ENCODE data around the gene LAMA2. TPM values are rescaled to one million over a fixed set of nuclear protein-coding genes. Genes with fewer than 3 reads are reported as not detected.

The LAMA2 gene
- total RNA-seq, 1 donor from 2014 or later: 1.8 TPM

DNA sequence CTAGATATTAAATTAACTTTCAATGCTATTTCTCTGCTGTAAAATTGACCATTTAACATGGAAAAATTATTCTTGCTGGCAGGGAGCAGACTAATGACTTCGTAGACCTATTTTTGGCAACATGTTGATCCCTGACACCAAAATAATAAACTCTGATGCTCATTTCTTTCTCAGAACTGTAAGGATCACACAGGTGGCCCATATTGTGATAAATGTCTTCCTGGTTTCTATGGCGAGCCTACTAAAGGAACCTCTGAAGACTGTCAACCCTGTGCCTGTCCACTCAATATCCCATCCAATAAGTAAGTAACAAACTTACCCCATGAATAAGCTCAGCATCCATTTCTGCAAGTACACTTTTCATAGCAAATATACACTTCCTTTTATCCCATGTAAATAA is 387.5 kb downstream of the LAMA2 start:
- Histone ChIP-seq H3K9ac (ENCODE audit: low read length) (no peak overlapping the region), H3K27me3 (ENCODE audit: insufficient read depth, low read length) (no peaks in the 10 kb centered on the region), H2AFZ (ENCODE audit: low read depth, low read length) (no peak overlapping the region), H3K27ac (ENCODE audit: low read depth, low read length) (no peak overlapping the region), H3K4me3 (ENCODE audit: insufficient read depth, low read depth, low read length) (no peak overlapping the region), H4K20me1 (ENCODE audit: insufficient read depth, low read length) (no peaks in the 10 kb centered on the region), H3K9me3 (ENCODE audit: insufficient read depth, low read depth, low read length) (no peaks in the 10 kb centered on the region), H3K79me2 (ENCODE audit: insufficient read depth, low read length) (no peaks in the 10 kb centered on the region), H3K4me1 (ENCODE audit: insufficient read depth, low read length) (no peaks in the 10 kb centered on the region), H3K36me3 (ENCODE audit: insufficient read depth, low read length) (no peaks in the 10 kb centered on the region), H3K4me2 (ENCODE audit: low read length) (no peak overlapping the region)
- no peak overlapping the region for H3K4me3 Mint-ChIP-seq (ENCODE audit: unreplicated experiment)
- no peak overlapping the region for H3K27ac Mint-ChIP-seq (ENCODE audit: unreplicated experiment)
- TF ChIP-seq, protein P1, sequence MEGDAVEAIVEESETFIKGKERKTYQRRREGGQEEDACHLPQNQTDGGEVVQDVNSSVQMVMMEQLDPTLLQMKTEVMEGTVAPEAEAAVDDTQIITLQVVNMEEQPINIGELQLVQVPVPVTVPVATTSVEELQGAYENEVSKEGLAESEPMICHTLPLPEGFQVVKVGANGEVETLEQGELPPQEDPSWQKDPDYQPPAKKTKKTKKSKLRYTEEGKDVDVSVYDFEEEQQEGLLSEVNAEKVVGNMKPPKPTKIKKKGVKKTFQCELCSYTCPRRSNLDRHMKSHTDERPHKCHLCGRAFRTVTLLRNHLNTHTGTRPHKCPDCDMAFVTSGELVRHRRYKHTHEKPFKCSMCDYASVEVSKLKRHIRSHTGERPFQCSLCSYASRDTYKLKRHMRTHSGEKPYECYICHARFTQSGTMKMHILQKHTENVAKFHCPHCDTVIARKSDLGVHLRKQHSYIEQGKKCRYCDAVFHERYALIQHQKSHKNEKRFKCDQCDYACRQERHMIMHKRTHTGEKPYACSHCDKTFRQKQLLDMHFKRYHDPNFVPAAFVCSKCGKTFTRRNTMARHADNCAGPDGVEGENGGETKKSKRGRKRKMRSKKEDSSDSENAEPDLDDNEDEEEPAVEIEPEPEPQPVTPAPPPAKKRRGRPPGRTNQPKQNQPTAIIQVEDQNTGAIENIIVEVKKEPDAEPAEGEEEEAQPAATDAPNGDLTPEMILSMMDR (IDR thresholded peaks at IDR 0.05; ENCODE audit: insufficient read depth, low read depth, low read length): no peak
- TF ChIP-seq EZH2 (IDR thresholded peaks at IDR 0.05; ENCODE audit: insufficient read depth, low read length): no peak
- no peaks in the 10 kb centered on the region for H3K9me3 Mint-ChIP-seq (ENCODE audit: unreplicated experiment)
- H3K27me3 Mint-ChIP-seq (ENCODE audit: low read depth, unreplicated experiment): no peaks in the 10 kb centered on the region
- peaks cover 2% of the 10 kb centered on the region for H3K4me1 Mint-ChIP-seq (ENCODE audit: low read depth, unreplicated experiment)
- no peak for FAIRE-seq
- no peaks in the 10 kb centered on the region for H3K36me3 Mint-ChIP-seq (ENCODE audit: low read depth, unreplicated experiment)
- no peak for DNase-seq (ENCODE audit: low read depth)

DNA sequence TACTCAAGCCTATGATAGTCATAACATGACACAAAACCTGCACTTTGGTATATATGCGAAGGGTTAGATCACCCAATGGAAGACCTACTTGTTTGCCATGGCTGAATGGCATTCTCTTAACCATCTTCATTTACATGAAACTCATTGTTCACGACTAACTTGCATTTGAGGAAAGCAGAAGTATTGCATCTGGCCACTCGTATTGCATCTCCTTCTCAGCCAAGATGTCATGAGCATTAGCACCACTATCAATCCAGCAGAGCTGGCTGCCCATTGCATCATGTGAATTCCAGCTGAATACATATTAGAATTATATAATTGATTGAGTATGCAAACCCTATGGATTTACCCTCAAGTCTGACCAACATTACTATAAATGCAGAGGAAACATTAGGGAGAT is 390.2 kb downstream of the LAMA2 start:
- Histone ChIP-seq H3K27me3 (ENCODE audit: insufficient read depth, low read length) (no peaks in the 10 kb centered on the region), H4K20me1 (ENCODE audit: insufficient read depth, low read length) (no peaks in the 10 kb centered on the region), H3K4me2 (ENCODE audit: low read length) (no peak overlapping the region), H3K27ac (ENCODE audit: low read depth, low read length) (no peak overlapping the region), H3K4me1 (ENCODE audit: insufficient read depth, low read length) (no peaks in the 10 kb centered on the region), H3K36me3 (ENCODE audit: insufficient read depth, low read length) (no peaks in the 10 kb centered on the region), H2AFZ (ENCODE audit: low read depth, low read length) (no peak overlapping the region), H3K79me2 (ENCODE audit: insufficient read depth, low read length) (no peaks in the 10 kb centered on the region), H3K9ac (ENCODE audit: low read length) (no peak overlapping the region), H3K4me3 (ENCODE audit: insufficient read depth, low read depth, low read length) (no peak overlapping the region), H3K9me3 (ENCODE audit: insufficient read depth, low read depth, low read length) (no peaks in the 10 kb centered on the region)
- Mint-ChIP-seq H3K4me1 (ENCODE audit: low read depth, unreplicated experiment) (peaks cover 2% of the 10 kb centered on the region), H3K9me3 (ENCODE audit: unreplicated experiment) (no peaks in the 10 kb centered on the region), H3K36me3 (ENCODE audit: low read depth, unreplicated experiment) (no peaks in the 10 kb centered on the region), H3K4me3 (ENCODE audit: unreplicated experiment) (no peak overlapping the region), H3K27me3 (ENCODE audit: low read depth, unreplicated experiment) (no peaks in the 10 kb centered on the region), H3K27ac (ENCODE audit: unreplicated experiment) (no peak overlapping the region)
- TF ChIP-seq, protein P1 (IDR thresholded peaks at IDR 0.05; ENCODE audit: insufficient read depth, low read depth, low read length): no peak
- no peak for TF ChIP-seq EZH2 (IDR thresholded peaks at IDR 0.05; ENCODE audit: insufficient read depth, low read length)
- FAIRE-seq (no peak), DNase-seq (ENCODE audit: low read depth) (no peak)

DNA sequence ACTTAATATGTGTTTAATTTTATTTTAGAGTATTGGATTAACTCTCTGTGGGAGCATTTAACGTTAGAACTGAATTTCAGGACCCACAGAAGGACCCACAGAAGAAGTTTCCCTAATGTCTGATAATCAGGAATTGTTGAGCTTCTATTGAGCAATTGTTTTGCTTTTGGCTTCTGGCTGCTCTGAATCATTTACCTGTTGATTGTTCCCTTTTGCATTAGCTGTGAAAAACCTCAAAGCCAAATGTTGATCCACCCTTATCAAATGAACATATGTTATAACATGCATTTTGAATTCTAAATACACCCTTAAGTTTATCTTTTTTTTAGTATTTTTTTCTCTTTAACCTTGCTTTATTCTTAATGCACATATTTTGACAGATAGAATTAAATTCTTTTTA is 393.5 kb downstream of the LAMA2 start:
- Histone ChIP-seq H3K9ac (ENCODE audit: low read length) (no peak overlapping the region), H3K4me3 (ENCODE audit: insufficient read depth, low read depth, low read length) (no peak overlapping the region), H3K27ac (ENCODE audit: low read depth, low read length) (no peak overlapping the region), H2AFZ (ENCODE audit: low read depth, low read length) (no peak overlapping the region), H3K4me1 (ENCODE audit: insufficient read depth, low read length) (no peaks in the 10 kb centered on the region), H3K9me3 (ENCODE audit: insufficient read depth, low read depth, low read length) (no peaks in the 10 kb centered on the region), H3K27me3 (ENCODE audit: insufficient read depth, low read length) (no peaks in the 10 kb centered on the region), H3K36me3 (ENCODE audit: insufficient read depth, low read length) (no peaks in the 10 kb centered on the region), H4K20me1 (ENCODE audit: insufficient read depth, low read length) (no peaks in the 10 kb centered on the region), H3K79me2 (ENCODE audit: insufficient read depth, low read length) (no peaks in the 10 kb centered on the region), H3K4me2 (ENCODE audit: low read length) (no peak overlapping the region)
- Mint-ChIP-seq H3K4me1 (ENCODE audit: low read depth, unreplicated experiment) (no peaks in the 10 kb centered on the region), H3K27me3 (ENCODE audit: low read depth, unreplicated experiment) (peaks cover 3% of the 10 kb centered on the region), H3K27ac (ENCODE audit: unreplicated experiment) (no peak overlapping the region), H3K4me3 (ENCODE audit: unreplicated experiment) (no peak overlapping the region), H3K9me3 (ENCODE audit: unreplicated experiment) (no peaks in the 10 kb centered on the region), H3K36me3 (ENCODE audit: low read depth, unreplicated experiment) (no peaks in the 10 kb centered on the region)
- DNase-seq (ENCODE audit: low read depth) (no peak), FAIRE-seq (no peak)
- TF ChIP-seq, protein P1 (IDR thresholded peaks at IDR 0.05; ENCODE audit: insufficient read depth, low read depth, low read length): no peak
- TF ChIP-seq EZH2 (IDR thresholded peaks at IDR 0.05; ENCODE audit: insufficient read depth, low read length): no peak
